ENCODE measurements around the gene LRRC37A. TPM values are rescaled to one million over a fixed set of nuclear protein-coding genes. Genes with fewer than 3 reads are reported as not detected.
A peak's percentile ranks its signal among the peaks of the same experiment; 100 is the strongest.
"Not testable (repeated sequence)": the region's sequence is repeated elsewhere in the genome, so short reads cannot be mapped to it uniquely, and the experiment has no call there.

Gene LRRC37A
- total RNA-seq, 1 donor from 2014 or later: 3.8 TPM

DNA sequence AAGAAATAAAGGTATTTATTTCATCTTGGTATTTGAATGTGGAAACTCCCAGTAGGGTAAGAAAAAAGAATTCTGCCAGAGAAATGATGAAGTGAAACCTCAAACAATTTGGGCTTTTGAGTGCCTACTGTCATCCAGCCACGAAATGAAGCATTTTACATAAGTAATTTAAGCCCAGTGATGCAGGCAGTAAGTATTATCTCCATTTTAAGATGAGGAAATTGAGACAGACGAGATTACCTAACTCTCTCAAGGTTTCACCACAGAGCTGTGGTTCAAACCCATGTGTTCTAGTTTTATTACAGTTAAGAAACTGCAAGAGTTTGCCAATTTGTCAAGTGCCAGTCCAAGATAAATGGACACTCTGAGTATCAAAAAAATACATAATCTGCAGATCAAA lies 53.4 kb downstream of the LRRC37A start:
- H3K36me3 Mint-ChIP-seq; H3K27ac Mint-ChIP-seq; H3K4me3 Mint-ChIP-seq; H3K27me3 Mint-ChIP-seq; H3K4me1 Mint-ChIP-seq (ENCODE audit: unreplicated experiment); DNase-seq (ENCODE audit: extremely low spot score, unreplicated experiment); H3K9me3 Mint-ChIP-seq: not testable (repeated sequence)

DNA sequence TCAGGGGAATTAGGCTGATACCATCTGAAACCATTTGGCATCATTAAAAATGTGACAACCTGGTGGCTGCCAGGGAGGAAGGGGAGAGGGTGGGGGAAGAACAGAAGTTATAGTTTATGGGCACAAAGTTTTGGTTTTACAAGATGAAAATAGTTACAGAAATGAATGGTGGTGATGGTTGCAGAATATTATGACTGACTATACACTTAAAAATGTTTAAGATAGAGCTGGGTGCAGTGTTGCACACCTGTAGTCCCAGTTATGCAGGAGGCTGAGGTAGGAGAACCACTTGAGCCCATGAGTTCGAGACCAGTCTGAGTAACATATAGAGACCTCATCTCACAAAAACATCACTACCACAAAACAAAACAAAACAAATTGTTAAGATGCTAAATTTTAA lies 54.1 kb downstream of the LRRC37A start:
- not testable (repeated sequence) for H3K4me3 Mint-ChIP-seq; H3K36me3 Mint-ChIP-seq; DNase-seq (ENCODE audit: extremely low spot score, unreplicated experiment)

DNA sequence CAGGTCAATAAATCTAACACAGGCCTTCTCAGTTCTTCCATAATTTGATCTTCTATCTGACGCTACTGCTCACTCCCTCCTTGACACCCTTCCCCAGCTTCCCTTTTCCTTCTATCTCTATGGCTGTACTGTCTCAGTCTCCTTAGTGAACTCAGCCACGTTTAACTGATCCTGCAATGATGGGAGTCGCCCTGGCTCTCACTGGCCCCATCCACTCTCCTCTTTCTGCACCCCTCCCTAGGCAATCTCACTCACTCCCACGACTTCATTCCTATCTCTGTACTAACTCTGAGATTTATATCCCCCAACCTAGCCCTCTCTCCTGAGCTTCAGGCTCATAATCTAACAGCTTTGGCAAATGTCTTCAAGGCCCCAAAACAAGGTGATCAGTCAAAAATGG lies 58.9 kb downstream of the LRRC37A start:
- H3K9me3 Mint-ChIP-seq; H3K27me3 Mint-ChIP-seq; H3K4me1 Mint-ChIP-seq (ENCODE audit: unreplicated experiment); DNase-seq (ENCODE audit: extremely low spot score, unreplicated experiment); H3K4me3 Mint-ChIP-seq; H3K27ac Mint-ChIP-seq; H3K36me3 Mint-ChIP-seq: not testable (repeated sequence)

More for the DNA sequence above, 54.1 kb downstream of the LRRC37A start:
- H3K9me3 Mint-ChIP-seq; H3K27ac Mint-ChIP-seq; H3K27me3 Mint-ChIP-seq; H3K4me1 Mint-ChIP-seq (ENCODE audit: unreplicated experiment): not testable (repeated sequence)

DNA sequence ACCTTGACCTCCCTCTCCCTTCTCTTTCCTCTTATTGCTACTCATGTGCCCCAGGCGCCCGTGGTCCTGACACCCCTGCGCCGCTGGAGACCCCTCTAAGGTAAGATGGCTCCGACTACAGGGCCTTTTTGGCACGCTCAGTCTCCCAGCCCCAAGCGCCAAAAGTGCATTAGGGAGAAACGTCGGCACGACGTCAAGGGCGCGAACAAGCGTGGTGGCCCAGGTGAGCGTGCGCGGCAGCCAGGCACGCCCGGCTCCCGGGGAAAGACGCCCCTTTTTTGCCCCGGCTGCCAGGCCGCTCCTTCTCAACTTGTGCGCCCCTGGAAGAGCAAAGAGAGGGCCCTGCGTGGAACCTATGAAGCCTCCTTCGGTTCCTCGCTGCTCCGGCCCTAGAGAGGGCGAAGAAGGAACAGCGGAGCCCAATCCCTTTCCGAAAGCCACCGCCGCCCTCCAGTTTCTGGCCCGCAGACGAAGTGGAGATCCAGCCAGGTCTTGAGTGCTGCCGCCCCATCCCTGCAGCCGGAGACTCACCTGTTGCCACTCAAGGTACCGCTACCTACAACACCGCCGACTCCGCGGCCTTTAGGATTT lies 66.3 kb downstream of the LRRC37A start:
- H3K27ac Mint-ChIP-seq; DNase-seq (ENCODE audit: extremely low spot score, unreplicated experiment); H3K4me3 Mint-ChIP-seq; H3K36me3 Mint-ChIP-seq; H3K27me3 Mint-ChIP-seq; H3K4me1 Mint-ChIP-seq (ENCODE audit: unreplicated experiment); H3K9me3 Mint-ChIP-seq: not testable (repeated sequence)

DNA sequence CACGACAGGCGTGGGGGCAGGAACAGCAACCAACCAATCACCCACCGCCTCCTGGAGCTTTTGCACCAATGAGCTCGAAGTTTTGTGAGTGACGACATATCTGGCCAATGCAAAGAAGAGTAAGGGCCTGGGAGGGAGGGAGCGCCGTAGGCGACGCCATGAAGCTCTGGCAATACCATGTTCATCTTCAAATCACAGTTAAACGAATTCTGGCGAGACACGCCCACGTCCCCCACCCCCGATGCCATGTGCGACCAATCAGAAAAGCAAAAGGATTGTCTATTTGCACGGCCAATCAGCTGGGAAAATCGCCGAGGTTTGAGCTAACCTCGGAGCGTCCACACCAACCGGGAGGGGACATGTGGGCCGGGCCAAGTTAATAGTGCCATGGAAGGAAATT lies 66.8 kb downstream of the LRRC37A start, which contains the start of gene ARL17B:
Gene ARL17B, minus strand, starts transcription at position 12 of the 400 bp plus-strand sequence. CDS start 3,369 bp downstream, outside the sequence.
- H3K27me3 Mint-ChIP-seq; H3K27ac Mint-ChIP-seq; H3K4me1 Mint-ChIP-seq (ENCODE audit: unreplicated experiment); H3K9me3 Mint-ChIP-seq; H3K36me3 Mint-ChIP-seq; H3K4me3 Mint-ChIP-seq: not testable (repeated sequence)
- peak; percentile 88 for DNase-seq (ENCODE audit: extremely low spot score, unreplicated experiment)

DNA sequence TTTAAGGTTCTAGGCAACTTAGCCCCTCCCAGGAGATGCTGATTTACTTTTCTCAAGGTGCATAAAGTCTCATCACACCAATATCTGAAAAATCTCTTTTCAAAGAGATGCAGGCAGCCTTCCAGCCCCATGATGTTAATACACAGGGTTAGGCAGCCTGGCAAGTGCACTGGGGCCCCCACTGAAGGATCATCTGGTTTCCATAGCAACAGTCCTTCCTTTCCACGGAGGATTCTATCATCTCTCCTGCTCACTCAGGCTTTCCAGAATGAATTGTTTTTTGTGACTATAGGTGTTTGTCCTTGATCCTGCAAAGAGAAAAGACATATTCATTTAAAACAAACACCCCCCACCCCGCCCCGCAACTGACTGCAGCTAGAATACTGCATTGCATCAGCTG lies 72.6 kb downstream of the LRRC37A start:
- H3K27me3 Mint-ChIP-seq; H3K4me3 Mint-ChIP-seq; H3K9me3 Mint-ChIP-seq; H3K4me1 Mint-ChIP-seq (ENCODE audit: unreplicated experiment); DNase-seq (ENCODE audit: extremely low spot score, unreplicated experiment); H3K27ac Mint-ChIP-seq; H3K36me3 Mint-ChIP-seq: not testable (repeated sequence)

DNA sequence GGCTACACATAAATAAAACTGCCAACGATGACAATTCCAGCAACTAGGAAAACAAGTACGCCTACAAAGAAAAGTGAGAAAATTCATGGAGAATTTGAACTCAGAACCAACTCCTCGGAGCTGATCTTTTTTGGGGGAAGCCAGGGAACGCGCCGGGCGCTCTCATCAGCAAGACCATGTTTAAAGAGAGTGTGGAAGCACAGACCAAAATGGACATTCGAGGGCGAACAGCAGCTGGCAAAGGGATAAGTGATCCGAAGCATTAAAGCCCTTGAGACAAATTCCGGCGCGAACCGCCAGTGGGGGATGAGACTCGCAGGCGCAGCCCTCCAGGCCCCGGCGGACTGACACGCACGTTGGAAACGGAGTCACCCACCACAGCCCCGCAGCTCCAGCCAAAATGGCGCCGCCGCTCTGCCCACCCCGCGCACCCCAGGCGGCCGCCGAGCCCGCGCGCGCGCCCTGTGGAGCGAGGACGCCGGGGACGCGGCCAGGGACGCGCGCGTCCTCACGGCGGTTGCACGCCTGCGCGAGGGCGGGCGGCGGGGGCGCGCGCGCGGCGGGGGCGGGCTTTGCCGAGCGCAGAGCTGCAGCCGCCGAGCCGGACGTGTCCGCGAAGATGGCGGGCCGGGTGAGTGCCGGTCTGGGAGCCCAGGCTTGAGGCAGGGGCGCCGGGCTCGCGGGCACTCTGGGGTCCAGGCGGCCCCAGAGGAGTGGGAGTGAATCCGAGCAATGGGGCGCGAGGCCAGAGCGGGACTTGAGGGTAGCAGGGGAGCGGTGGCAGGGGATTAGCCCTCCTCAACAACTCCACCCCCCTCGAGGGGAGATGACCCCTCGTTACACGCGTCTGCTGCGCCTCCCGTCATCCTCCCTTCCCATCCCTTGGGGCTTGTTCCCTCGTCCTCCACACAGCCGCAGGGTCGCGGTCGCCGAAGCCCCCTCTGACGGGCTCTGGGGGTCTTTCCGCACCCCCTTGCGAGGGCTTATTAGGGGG lies 77.6 kb downstream of the LRRC37A start:
- not testable (repeated sequence) for H3K9me3 Mint-ChIP-seq; DNase-seq (ENCODE audit: extremely low spot score, unreplicated experiment); H3K4me3 Mint-ChIP-seq; H3K36me3 Mint-ChIP-seq; H3K4me1 Mint-ChIP-seq (ENCODE audit: unreplicated experiment); H3K27ac Mint-ChIP-seq; H3K27me3 Mint-ChIP-seq

DNA sequence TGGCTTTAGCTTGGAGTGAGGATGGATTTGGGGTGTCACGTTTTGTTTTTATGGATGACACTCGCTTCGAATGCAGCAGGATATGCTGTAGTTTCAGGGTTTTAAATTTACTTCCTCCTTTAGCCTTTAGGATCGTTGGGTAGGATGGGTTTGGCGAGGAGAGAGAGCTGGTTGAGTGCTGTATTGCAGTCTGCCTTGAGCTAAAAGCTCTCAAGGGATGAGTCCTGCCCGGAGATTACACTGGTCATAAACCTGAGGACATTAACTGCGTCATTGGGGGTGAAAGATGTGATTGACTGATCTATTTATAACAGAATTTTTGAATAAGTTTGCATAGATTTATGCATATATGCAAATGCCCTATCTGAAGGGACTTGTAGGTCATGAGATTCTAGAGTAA lies 78.5 kb downstream of the LRRC37A start:
- H3K36me3 Mint-ChIP-seq; H3K27me3 Mint-ChIP-seq; DNase-seq (ENCODE audit: extremely low spot score, unreplicated experiment); H3K4me1 Mint-ChIP-seq (ENCODE audit: unreplicated experiment); H3K4me3 Mint-ChIP-seq; H3K9me3 Mint-ChIP-seq; H3K27ac Mint-ChIP-seq: not testable (repeated sequence)

DNA sequence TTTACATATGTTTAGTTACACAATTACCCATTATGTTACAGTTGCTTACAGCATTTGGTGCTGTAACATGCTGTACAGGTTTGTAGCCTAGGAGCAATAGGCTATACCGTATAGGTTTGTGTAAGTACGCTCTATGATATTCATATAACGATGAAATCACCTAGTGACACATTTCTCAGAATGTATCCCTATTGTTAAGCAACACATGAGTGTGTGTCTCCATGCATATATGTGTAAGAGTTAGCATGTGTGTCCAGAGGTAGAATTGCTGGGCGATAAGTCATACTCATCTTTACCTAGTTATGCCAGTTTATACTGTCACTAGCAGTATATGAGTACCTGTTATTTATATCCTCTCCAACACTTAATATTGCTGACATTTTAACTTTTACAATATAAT lies 88.2 kb downstream of the LRRC37A start:
- not testable (repeated sequence) for H3K27ac Mint-ChIP-seq; H3K4me3 Mint-ChIP-seq; H3K36me3 Mint-ChIP-seq; H3K9me3 Mint-ChIP-seq; H3K27me3 Mint-ChIP-seq; DNase-seq (ENCODE audit: extremely low spot score, unreplicated experiment); H3K4me1 Mint-ChIP-seq (ENCODE audit: unreplicated experiment)

DNA sequence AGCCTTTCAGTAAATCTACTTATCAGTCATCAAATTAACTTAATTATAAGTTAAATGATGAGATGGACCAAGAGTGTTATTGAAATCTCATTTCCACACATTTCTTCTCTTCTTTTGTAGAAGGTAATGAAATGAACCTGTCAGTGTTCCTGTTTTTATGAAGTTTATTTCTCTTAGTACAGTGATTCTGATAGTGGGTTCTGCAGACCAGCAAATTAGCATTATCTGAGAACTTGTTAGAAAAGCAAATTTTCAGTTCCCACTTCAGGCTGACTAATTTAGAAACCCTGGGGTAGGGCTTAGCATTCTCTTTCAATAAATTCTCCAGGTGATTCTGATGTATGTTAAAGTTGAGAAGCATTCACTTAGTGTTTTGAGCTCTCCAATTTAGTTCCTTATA lies 90.6 kb downstream of the LRRC37A start:
- DNase-seq (ENCODE audit: extremely low spot score, unreplicated experiment); H3K4me3 Mint-ChIP-seq; H3K36me3 Mint-ChIP-seq; H3K9me3 Mint-ChIP-seq; H3K27me3 Mint-ChIP-seq; H3K27ac Mint-ChIP-seq; H3K4me1 Mint-ChIP-seq (ENCODE audit: unreplicated experiment): not testable (repeated sequence)

Other genes starting within 250 kb of the LRRC37A start
- gene KANSL1, start 101.7 kb upstream of the LRRC37A start, total RNA-seq (ENCODE audit: low replicate concordance): 85.4 and 129 TPM in 2 replicates
- gene ARL17B, start 66.6 kb downstream of the LRRC37A start, total RNA-seq (ENCODE audit: low replicate concordance): 8.3 and 16.9 TPM in 2 replicates
- 12.5 and 18.6 TPM in 2 replicates for gene LRRC37A2, start 217.3 kb downstream of the LRRC37A start, total RNA-seq (ENCODE audit: low replicate concordance)